ENCODE results near the gene ASB7. TPM values are rescaled to one million over a fixed set of nuclear protein-coding genes. Genes with fewer than 3 reads are reported as not detected.
"Not testable (repeated sequence)": the region's sequence is repeated elsewhere in the genome, so short reads cannot be mapped to it uniquely, and the experiment has no call there.

The ASB7 gene, protein sequence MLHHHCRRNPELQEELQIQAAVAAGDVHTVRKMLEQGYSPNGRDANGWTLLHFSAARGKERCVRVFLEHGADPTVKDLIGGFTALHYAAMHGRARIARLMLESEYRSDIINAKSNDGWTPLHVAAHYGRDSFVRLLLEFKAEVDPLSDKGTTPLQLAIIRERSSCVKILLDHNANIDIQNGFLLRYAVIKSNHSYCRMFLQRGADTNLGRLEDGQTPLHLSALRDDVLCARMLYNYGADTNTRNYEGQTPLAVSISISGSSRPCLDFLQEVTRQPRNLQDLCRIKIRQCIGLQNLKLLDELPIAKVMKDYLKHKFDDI
- total RNA-seq = 5.3 TPM
- long read RNA-seq, full-length matches to known transcripts = 5 of 5 reads
- long read RNA-seq, partial matches to known transcripts = 0 of 5 reads
- long read RNA-seq, other reads (novel, unspliced or antisense) = 0 of 5 reads

GRCh38 chr15:100602064-100602822 is at the start of gene ASB7, which contains the start of gene LINS1:
ASB7 (plus strand) TSS chr15:100602589; CDS start chr15:100612217, 9,628 bp downstream.
LINS1 (minus strand) TSS chr15:100602184; CDS start chr15:100580842, 21,342 bp downstream.
- ATAC-seq (peak; percentile 98), DNase-seq (ENCODE audit: missing footprints) (peak; percentile 100)
- intact Hi-C loops (cut with DNase I) = loop anchor here (10.0 kb wide), 1 partner anchor 257 kb away; the partner anchor contains the start of gene ADAMTS17

DNA sequence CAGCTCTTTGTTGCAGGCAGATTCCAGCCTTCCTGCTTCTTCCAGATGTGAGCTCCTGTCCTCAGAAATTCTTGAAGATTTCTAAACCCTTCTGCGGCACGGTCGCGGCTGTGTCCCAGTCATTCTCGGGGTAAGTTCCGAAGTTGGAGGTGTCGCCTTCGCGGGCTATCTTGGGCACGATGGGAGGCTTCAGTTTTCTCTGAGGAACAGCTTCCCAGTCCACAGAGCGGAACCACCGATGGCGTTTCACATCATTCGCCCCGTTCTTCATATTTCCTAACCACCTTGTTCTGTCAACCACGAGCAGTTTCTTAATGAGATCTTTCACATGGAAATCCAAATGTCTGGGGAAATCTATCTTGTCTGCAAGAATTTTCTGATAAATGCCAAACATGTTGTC is 48.9 kb upstream of the ASB7 start:
- DNase-seq (ENCODE audit: missing footprints) = no peak
- no peak for ATAC-seq
- intact Hi-C loops (cut with DNase I) = no loop called here

- no peak for ATAC-seq
- intact Hi-C loops (cut with DNase I) = no loop called here
- no peak for DNase-seq (ENCODE audit: missing footprints)
Observed at GRCh38 chr15:100558771-100559254, 43.6 kb upstream of the ASB7 start.

- ATAC-seq = peak; percentile 70
- intact Hi-C loops (cut with DNase I) = no loop called here
- DNase-seq (ENCODE audit: missing footprints) = no peak
Observed at GRCh38 chr15:100559330-100559729, 43.1 kb upstream of the ASB7 start.

DNA sequence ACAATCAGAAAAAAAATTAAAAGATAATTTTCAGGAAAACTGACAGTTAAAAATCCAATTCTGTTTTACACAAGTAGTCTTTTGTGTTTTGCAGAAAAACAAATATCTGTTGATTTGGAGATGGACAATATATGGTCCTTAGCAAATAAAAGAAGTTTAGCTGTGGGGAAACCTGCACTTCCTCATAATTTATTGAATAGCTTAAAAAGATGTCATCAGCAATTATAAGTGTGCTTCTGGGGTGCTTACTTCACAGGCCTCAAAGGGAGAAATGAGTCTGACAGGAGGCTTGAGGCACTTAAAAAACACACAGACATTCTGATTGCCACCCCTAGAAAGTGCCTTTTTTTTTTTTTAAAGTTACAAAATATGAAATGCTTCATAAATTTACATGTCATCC is 42.1 kb upstream of the ASB7 start:
- intact Hi-C loops (cut with DNase I) = no loop called here
- ATAC-seq = no peak

DNA sequence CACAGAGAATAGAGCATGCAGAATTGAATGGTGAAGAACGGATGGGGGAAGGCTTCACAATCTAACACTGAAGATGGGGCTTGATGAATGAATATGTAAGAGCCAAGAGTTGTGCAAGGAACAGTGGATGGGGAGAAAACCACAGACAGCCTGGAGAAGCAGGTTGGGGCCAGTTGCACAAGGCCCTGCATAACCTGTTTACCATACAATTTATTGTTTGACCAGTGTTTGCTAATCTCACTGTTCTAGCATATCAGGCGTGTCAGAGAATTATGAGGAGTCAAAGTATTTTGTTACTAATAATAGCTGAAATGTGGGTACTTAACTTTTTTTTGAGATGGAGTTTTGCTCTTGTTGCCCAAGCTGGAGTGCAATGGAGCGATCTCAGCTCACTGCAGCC is 36.8 kb upstream of the ASB7 start:
- ATAC-seq = no peak
- intact Hi-C loops (cut with DNase I) = no loop called here
- no peak for DNase-seq (ENCODE audit: missing footprints)

More for the DNA sequence above, 42.1 kb upstream of the ASB7 start:
- no peak for DNase-seq (ENCODE audit: missing footprints)

DNA sequence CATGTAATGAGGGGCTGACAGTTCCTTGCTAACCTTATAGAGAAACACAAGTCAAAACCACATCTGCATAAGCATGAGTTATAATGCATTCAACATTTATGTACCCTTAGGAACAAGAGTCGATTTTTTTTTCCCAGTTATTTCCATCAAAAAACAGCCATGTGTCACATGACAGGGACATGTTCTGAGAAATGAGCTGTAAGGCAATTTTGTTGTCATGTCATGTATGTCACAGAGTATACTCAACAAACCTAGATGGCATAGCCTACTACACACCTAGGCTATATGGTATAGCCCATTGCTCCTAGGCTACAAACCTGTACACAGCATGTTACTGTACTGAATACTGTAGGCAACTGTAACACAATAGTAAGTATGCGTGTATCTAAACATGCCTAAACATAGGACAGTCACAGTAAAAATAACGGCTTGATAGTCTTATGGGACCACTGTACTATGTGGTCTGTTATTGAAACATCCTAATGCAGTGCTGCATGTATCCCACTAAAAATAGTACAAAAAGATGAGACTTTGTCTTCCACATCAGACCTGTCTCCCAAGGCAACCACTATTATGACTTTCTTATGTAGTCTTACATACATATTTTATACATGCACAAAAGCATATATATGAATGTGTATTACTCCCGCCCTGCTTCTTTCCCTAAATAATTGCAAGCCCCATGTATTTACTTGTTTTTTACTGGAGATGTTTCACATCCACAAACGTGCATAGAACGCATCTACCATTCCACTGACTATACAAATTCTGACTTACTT is 35.4 kb upstream of the ASB7 start:
- intact Hi-C loops (cut with DNase I) = no loop called here
- ATAC-seq = no peak
- DNase-seq (ENCODE audit: missing footprints) = no peak

- no peak for ATAC-seq
- intact Hi-C loops (cut with DNase I) = no loop called here
- no peak for DNase-seq (ENCODE audit: missing footprints)
Observed at GRCh38 chr15:100569391-100569790, 33.0 kb upstream of the ASB7 start.

- ATAC-seq (no peak), DNase-seq (ENCODE audit: missing footprints) (no peak)
- intact Hi-C loops (cut with DNase I) = loop anchor here (10.0 kb wide), 1 partner anchor 635 kb away; no protein-coding TSS in a partner anchor
Observed at GRCh38 chr15:100570275-100570674, 32.1 kb upstream of the ASB7 start.

DNA sequence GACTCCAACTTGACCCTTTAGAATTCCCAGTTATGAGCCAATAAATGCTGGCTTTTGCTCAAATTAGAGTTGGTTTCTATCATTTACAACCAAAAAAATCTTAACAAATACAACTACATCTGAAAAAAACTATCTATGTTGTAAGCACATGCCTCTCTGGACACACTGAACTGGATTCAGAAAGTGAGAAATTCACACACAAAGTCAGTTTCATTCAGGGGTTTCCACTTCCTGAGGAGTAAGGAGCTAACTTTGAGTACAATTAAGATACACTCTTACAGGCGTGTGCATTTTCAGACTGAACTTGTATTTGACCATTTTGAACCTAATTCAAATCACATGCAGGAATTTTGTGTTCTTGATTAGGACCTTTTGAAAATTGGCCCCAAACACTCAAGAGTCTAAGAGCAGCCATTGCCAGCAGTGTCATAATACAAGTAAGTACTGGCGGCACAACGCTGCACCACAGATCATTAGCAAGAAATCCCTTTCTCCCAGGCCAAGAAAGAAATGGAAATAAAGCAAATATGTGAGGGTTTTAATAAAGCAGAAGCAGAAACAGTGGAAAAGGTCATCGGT is 31.6 kb upstream of the ASB7 start:
- no peak for DNase-seq (ENCODE audit: missing footprints)
- intact Hi-C loops (cut with DNase I) = loop anchor here (10.0 kb wide), 1 partner anchor 636 kb away; no protein-coding TSS in a partner anchor
- ATAC-seq = no peak

- DNase-seq (ENCODE audit: missing footprints) = no peak
- ATAC-seq = no peak
- intact Hi-C loops (cut with DNase I) = loop anchor here (2.0 to 10.0 kb wide), 2 partner anchors 221 to 637 kb away; no protein-coding TSS in a partner anchor
Observed at GRCh38 chr15:100571592-100572167, 30.7 kb upstream of the ASB7 start.

DNA sequence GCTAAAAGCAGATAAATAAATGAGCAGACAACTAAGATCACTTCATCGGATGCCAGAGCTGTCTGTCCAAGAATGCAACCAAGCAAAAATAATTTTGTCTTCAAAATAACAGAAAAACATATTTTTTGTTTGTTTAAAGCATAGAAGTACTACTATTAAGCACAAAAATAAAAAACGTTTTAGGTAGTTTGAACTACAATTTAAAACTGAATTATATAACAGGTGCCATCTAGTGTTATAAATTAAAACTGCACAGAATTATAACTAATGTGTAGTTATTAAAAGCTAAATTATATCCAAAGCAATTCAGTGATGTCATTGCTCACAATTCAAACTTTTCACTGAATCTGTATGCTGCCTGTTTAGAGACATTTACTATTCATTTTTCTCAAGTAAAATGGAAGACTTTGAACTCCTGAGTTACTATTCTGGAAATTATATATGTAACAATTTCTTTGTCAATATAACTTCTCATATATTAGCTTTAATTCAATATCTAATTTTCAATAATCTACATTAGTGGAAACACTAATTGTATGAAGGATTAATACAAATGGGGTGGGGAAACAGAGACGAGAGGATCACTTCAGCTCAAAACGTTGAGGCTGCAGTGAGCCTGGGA is 29.9 kb upstream of the ASB7 start:
- no peak for DNase-seq (ENCODE audit: missing footprints)
- intact Hi-C loops (cut with DNase I) = loop anchor here (2.0 to 10.0 kb wide), 2 partner anchors 222 to 638 kb away; no protein-coding TSS in a partner anchor
- ATAC-seq = no peak

- DNase-seq (ENCODE audit: missing footprints) (no peak), ATAC-seq (no peak)
- intact Hi-C loops (cut with DNase I) = loop anchor here (2.0 to 10.0 kb wide), 2 partner anchors 223 to 639 kb away; no protein-coding TSS in a partner anchor
Observed at GRCh38 chr15:100573526-100573925, 28.9 kb upstream of the ASB7 start.

DNA sequence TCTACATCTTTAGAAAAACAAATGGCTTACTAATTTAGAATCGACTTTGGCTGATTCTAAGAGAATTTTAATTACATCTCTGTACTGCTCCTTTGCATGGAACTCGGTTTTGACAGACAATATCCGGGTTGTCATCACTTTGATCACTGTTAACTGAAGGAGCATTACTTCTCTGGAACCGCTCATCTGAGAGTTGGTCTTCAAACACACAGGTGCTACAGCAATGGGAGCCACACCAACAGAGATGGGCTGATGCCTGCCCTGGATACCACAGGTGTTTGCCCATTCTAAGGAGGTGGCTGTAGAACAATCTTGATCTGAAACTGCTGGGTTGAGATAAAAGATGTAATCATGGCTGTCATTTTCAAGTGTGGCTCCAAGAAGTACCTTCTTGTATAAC is 22.0 kb upstream of the ASB7 start:
- intact Hi-C loops (cut with DNase I) = no loop called here
- no peak for ATAC-seq
- DNase-seq (ENCODE audit: missing footprints) = no peak

DNA sequence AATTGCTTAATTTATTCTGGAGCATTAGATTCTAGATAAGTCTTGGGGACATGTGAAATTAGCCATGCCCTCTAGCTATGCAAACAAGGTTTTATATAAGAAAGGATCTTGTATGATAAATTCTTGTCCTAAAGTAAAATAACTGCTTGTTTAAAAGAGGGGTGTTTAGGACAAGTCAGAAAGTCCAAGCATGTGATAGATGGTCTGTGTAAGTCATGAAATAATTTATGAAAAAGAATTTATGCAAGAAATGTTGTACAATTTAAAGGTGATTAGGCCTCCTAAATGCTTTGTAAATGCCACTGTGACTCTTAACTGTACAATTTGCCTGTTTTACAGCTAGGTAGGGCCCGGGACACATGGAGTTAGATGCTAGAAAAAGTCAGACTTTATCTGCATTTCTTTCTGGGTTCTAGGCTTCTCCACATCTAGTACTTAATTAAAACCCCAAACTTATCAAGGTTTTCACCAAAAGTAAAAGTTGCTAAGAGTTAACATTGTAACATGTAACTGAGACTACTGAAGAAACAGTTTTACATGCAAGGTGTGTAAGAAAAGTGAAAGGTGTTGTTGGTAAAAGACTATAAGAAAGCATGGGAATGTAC is 13.6 kb upstream of the ASB7 start:
- intact Hi-C loops (cut with DNase I) = no loop called here
- DNase-seq (ENCODE audit: missing footprints) = no peak
- ATAC-seq = no peak

- ATAC-seq; DNase-seq (ENCODE audit: missing footprints); intact Hi-C loops (cut with DNase I): not testable (repeated sequence)
Observed at GRCh38 chr15:100591163-100591562, 11.2 kb upstream of the ASB7 start.

- intact Hi-C loops (cut with DNase I) = no loop called here
- no peak for ATAC-seq
- no peak for DNase-seq (ENCODE audit: missing footprints)
Observed at GRCh38 chr15:100591835-100592234, 10.6 kb upstream of the ASB7 start.
